GM12878 (cell line): ENCODE measurements around the gene GPATCH3. TPM values are rescaled to one million over a fixed set of nuclear protein-coding genes. Genes with fewer than 3 reads are reported as not detected.

Experiments used
- ATAC-seq: fragments of 200-7000 bp; cut with Tn5 transposase; 3 replicates; pipeline ENCODE4 v1.9.1; 2020; ENCODE audit warnings: mild to moderate bottlenecking, moderate library complexity
- BruUV-seq: library from RNA; stranded (reverse); fragments of 400-500 nt; replicated peaks from 2 replicates; lab custom pipeline; 2021; lab: Mats Ljungman, UMichigan
- CTCF ChIA-PET: fragments of 300-600 bp; sonication (Branson Sonifier 250); formaldehyde crosslinking; extraction: SDS; loops from one replicate; lab custom pipeline; 2021; ENCODE audit warnings: inconsistent platforms; lab: Yijun Ruan, JAX
- POLR2A ChIA-PET: fragments of 350-600 bp; formaldehyde crosslinking; extraction: SDS; loops from one replicate; lab custom pipeline; 2021; ENCODE audit warnings: inconsistent platforms; lab: Charles Lee
- RAD21 ChIA-PET: fragments of 300-600 bp; sonication (Branson Sonifier 250); formaldehyde crosslinking; loops from one replicate; lab custom pipeline; 2023; ENCODE audit warnings: antibody characterized with exemption; ENCODE audit not compliant: unreplicated experiment; lab: Charles Lee
- SMC1A ChIA-PET: fragments of 300-600 bp; sonication (Branson Sonifier 250); formaldehyde crosslinking; loops from one replicate; lab custom pipeline; 2023; ENCODE audit not compliant: unreplicated experiment, uncharacterized antibody; lab: Charles Lee
- DNase-seq: peaks from one replicate; pipeline ENCODE4 v3.0.0-alpha.2; 2011; ENCODE audit warnings: low read depth, low spot score
- FAIRE-seq: peaks from 3 replicates; lab custom pipeline; 2011; peaks lifted over from hg19 to GRCh38; lab: Jason Lieb, UNC
- H2AFZ ChIP-seq: 2 replicates; pipeline ENCODE4 v1.6.0; 2011; ENCODE audit warnings: low read depth, low read length, control low read depth; ENCODE audit not compliant: control insufficient read depth
- H3K27ac ChIP-seq: 2 replicates; pipeline ENCODE4 v1.5.1; 2011; ENCODE audit warnings: control low read depth; ENCODE audit not compliant: control insufficient read depth, insufficient read depth
- H3K27me3 ChIP-seq, 2 experiments: replicated peaks in 1 of 2; 2 replicates each; pipeline versions ENCODE4 v1.6.0 to v1.6.1; 2011; ENCODE audit warnings: low read length in 1 of 2; ENCODE audit not compliant: control insufficient read depth in 2 of 2, insufficient read depth in 2 of 2
- H3K36me3 ChIP-seq, 2 experiments: 2 replicates each; pipeline ENCODE4 v1.5.1; 2011; ENCODE audit warnings: low read length in 1 of 2; ENCODE audit not compliant: control insufficient read depth in 2 of 2, insufficient read depth in 2 of 2
- H3K4me1 ChIP-seq: 2 replicates; pipeline ENCODE4 v1.6.1; 2011; ENCODE audit warnings: mild to moderate bottlenecking, low read length, moderate library complexity, mixed read lengths; ENCODE audit not compliant: control insufficient read depth, insufficient read depth
- H3K4me2 ChIP-seq: 2 replicates; pipeline ENCODE4 v1.6.0; 2011; ENCODE audit warnings: control low read depth; ENCODE audit not compliant: control insufficient read depth, insufficient read depth
- H3K4me3 ChIP-seq: fragments of 200-600 bp; sonication (generic); 2 replicates; pipeline ENCODE4 v1.5.1; 2016
- H3K79me2 ChIP-seq: 2 replicates; pipeline ENCODE4 v1.6.0; 2011; ENCODE audit warnings: low read length; ENCODE audit not compliant: control insufficient read depth, insufficient read depth
- H3K9ac ChIP-seq: 2 replicates; pipeline ENCODE4 v1.8.0; 2011; ENCODE audit warnings: low read length, control low read depth, mixed read lengths; ENCODE audit not compliant: control insufficient read depth, insufficient read depth
- H3K9me3 ChIP-seq: replicated peaks from 3 replicates; pipeline ENCODE4 v1.5.1; 2011; ENCODE audit warnings: mild to moderate bottlenecking, low read length; ENCODE audit not compliant: control insufficient read depth, insufficient read depth
- H4K20me1 ChIP-seq: 2 replicates; pipeline ENCODE4 v1.6.0; 2011; ENCODE audit not compliant: control insufficient read depth, insufficient read depth
- CEBPB ChIP-seq, 2 experiments: fragments of 150-350 bp in 1 of 2; IDR thresholded peaks; 2 replicates each; pipeline ENCODE4 v1.6.1; 2012 to 2014; ENCODE audit warnings: low read depth in 2 of 2, low read length in 2 of 2, borderline replicate concordance in 1 of 2, inconsistent platforms in 1 of 2
- CUX1 ChIP-seq: IDR thresholded peaks from 2 replicates; pipeline ENCODE4 v1.6.1; 2012; ENCODE audit warnings: improper control_type of control experiment, low read depth, low read length; ENCODE audit not compliant: insufficient replicate concordance
- DPF2 ChIP-seq: fragments of 450-650 bp; IDR thresholded peaks from 2 replicates; pipeline ENCODE4 v1.6.1; 2017; ENCODE audit warnings: mild to moderate bottlenecking
- IRF4 ChIP-seq: IDR thresholded peaks from 2 replicates; pipeline ENCODE4 v1.6.1; 2011; ENCODE audit warnings: low read depth, low read length
- MEF2B ChIP-seq: fragments of 450-650 bp; IDR thresholded peaks from 2 replicates; pipeline ENCODE4 v1.6.1; 2018; ENCODE audit warnings: mild to moderate bottlenecking, moderate library complexity; ENCODE audit not compliant: partially characterized antibody, poor library complexity, severe bottlenecking
- MTA2 ChIP-seq: fragments of 450-650 bp; IDR thresholded peaks from 2 replicates; pipeline ENCODE4 v1.6.1; 2016; ENCODE audit warnings: low read depth, mild to moderate bottlenecking, moderate library complexity
- SMARCA5 ChIP-seq: fragments of 450-650 bp; IDR thresholded peaks from 2 replicates; pipeline ENCODE4 v1.6.1; 2017; ENCODE audit warnings: mild to moderate bottlenecking
- SPI1 ChIP-seq: IDR thresholded peaks from 2 replicates; pipeline ENCODE4 v1.6.1; 2011; ENCODE audit warnings: low read depth, mild to moderate bottlenecking, low read length, moderate library complexity, borderline replicate concordance; ENCODE audit not compliant: insufficient read depth
- ZBED1 ChIP-seq: IDR thresholded peaks from 2 replicates; pipeline ENCODE4 v1.6.1; 2016; ENCODE audit warnings: borderline replicate concordance
- WGBS: methylation state at CpG from one replicate; pipeline ENCODE4 v1.1.6; 2016; ENCODE audit warnings: low lambda C conversion rate; ENCODE audit not compliant: insufficient replicate concordance, insufficient coverage; ENCODE audit errors: missing lambda C conversion rate; 5-methylcytosine and 5-hydroxymethylcytosine counted together
- in situ Hi-C: fragments of 300-500 bp; cut with MboI; formaldehyde crosslinking; loops from 9 replicates; pipeline ENCODE4 v1.14.3; 2018; ENCODE audit warnings: mixed read lengths
- intact Hi-C: fragments of 100-400 bp; cut with micrococcal nuclease; formaldehyde crosslinking; loops from one replicate; pipeline ENCODE4 v1.14.2; 2022; ENCODE audit not compliant: unreplicated experiment
- polyA plus RNA-seq, 11 experiments: library from polyadenylated mRNA; depleted of rRNA in 4 of 11; unstranded in 6 of 11; stranded (reverse) in 5 of 11; fragments of >200 nt; fragmentation: Nextera tagmentation in 4 of 11; fragmentation: Illumina TruSeq in 1 of 11; extraction: Ambion mirVana in 4 of 11; extraction: Trizol in 1 of 11; gene quantifications; 1 replicate in 1 of 11; 2 replicates in 10 of 11; pipeline versions ENCODE4 v1.2.1 to v1.2.3, GENCODE V29; 2011 to 2016; ENCODE audit warnings: inconsistent platforms in 2 of 11, missing spikeins in 2 of 11, low read depth in 1 of 11
- total RNA-seq, 4 experiments: library from RNA; depleted of rRNA in 3 of 4; stranded (reverse); fragments of >200 nt in 3 of 4; fragmentation: Illumina TruSeq in 1 of 4; extraction: Trizol in 1 of 4; gene quantifications; 2 replicates each; pipeline versions ENCODE4 v1.2.1 to v1.2.3, GENCODE V29; 2013 to 2021

GPATCH3 gene
- total and polyA plus RNA-seq, 10 of the 15 experiments (the other 5 are each of a cell fraction or from before 2014, with no cell fraction given), result 0.56 to 13.4 (median 8.7) TPM

GRCh38 chr1:26932531-26932930 is 32.3 kb upstream of the GPATCH3 start:
- peaks cover 4% of the 10 kb centered on the region; the same call in 1 of the 2 replicates for H3K4me1 ChIP-seq
- peak; percentile 98 for ATAC-seq
- TF ChIP-seq ZBED1 (no peak), CEBPB (IDR thresholded peaks at IDR 0.05; ENCODE audit: borderline replicate concordance in 1 of 2, low read depth in 2 of 2, low read length in 2 of 2) (0 out of 4 replicates have a peak, but pooled peaks of 1 of the 2 experiments have one; percentile 40), MEF2B (no peak), DPF2 (0 out of 2 replicates have a peak, but pooled peaks have one; percentile 30), IRF4 (peak; percentile 74; the same call in 1 of the 2 replicates), SMARCA5 (0 out of 2 replicates have a peak, but pooled peaks have one; percentile 26), MTA2 (no peak), CUX1 (no peak), SPI1 (peak; percentile 94)
- TF ChIP-seq, all 136 proteins: peak for 5
- Histone ChIP-seq H3K79me2 (peaks cover 2% of the 10 kb centered on the region), H4K20me1 (no peaks in the 10 kb centered on the region), H3K27me3 (no peaks in the 10 kb centered on the region), H3K36me3 (peaks cover 8 to 12% of the 10 kb centered on the region in 2 experiments; a peak in 3 of 4 replicates), H3K9ac (no peak overlapping the region), H3K9me3 (no peaks in the 10 kb centered on the region), H3K4me3 (no peak overlapping the region), H2AFZ (no peak overlapping the region), H3K27ac (no peak overlapping the region), H3K4me2 (no peak overlapping the region)
- ChIA-PET CTCF (no interaction called here), SMC1A (no interaction called here), RAD21 (no interaction called here), POLR2A (interaction anchor here (0.7 kb wide), 1 partner anchor 11 kb away, joined by 3 read pairs; no protein-coding TSS in a partner anchor)
- FAIRE-seq, result peak; percentile 84
- 34% methylated on average over 3 of the region's 3 CpGs for WGBS
- in situ Hi-C loops, result no loop called here
- intact Hi-C loops, result no loop called here
- DNase-seq, result peak; percentile 37
- BruUV-seq, result no TSS peak
